Measurements from ENCODE around the gene TXLNB.

GRCh38 chr6:139277587-139277986, 14.2 kb downstream of the TXLNB start:
- TF ChIP-seq CTCF (IDR thresholded peaks at IDR 0.05), result no peak
- no peak for TF ChIP-seq POLR2A (IDR thresholded peaks at IDR 0.05)

Measured in upper lobe of left lung (tissue), 4 donors.